DMS114 treated with DMSO at 0.1 percent for 48 hours (cell line): ENCODE measurements around the gene KCTD5.
"Not testable (repeated sequence)": the region's sequence is repeated elsewhere in the genome, so short reads cannot be mapped to it uniquely, and the experiment has no call there.

Experiments used
- DNase-seq: peaks from one replicate; lab custom pipeline; 2025; ENCODE audit not compliant: unreplicated experiment; lab: John Stamatoyannopoulos, UW

The KCTD5 gene

GRCh38 chr16:2671741-2672140 lies 10.6 kb upstream of the KCTD5 start:
- no peak for DNase-seq

GRCh38 chr16:2673066-2673999 lies 9.0 kb upstream of the KCTD5 start:
- peak; percentile 76 for DNase-seq

DNA sequence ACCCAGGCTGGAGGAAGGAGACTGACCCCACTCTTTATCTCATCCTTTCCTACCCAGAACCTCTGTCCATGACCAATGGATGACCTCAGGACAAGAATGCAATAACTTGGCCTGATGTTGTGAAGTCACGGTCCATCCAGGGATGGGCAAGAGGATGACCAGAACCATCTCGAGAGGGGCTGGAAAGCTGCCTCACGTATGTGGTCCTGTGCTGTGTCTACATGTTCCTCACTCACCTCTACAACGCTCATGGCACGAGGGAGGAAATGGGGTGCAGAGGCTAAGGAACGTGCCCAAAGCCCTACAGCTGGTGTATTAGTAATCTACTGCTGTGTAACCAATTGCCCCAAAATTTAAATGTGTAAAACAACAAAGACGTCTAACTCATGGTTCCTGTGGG lies 7.3 kb upstream of the KCTD5 start:
- DNase-seq = no peak

- DNase-seq = no peak
Observed at GRCh38 chr16:2675714-2676113, 6.6 kb upstream of the KCTD5 start.

GRCh38 chr16:2676937-2677336 lies 5.4 kb upstream of the KCTD5 start:
- DNase-seq = not testable (repeated sequence)

DNA sequence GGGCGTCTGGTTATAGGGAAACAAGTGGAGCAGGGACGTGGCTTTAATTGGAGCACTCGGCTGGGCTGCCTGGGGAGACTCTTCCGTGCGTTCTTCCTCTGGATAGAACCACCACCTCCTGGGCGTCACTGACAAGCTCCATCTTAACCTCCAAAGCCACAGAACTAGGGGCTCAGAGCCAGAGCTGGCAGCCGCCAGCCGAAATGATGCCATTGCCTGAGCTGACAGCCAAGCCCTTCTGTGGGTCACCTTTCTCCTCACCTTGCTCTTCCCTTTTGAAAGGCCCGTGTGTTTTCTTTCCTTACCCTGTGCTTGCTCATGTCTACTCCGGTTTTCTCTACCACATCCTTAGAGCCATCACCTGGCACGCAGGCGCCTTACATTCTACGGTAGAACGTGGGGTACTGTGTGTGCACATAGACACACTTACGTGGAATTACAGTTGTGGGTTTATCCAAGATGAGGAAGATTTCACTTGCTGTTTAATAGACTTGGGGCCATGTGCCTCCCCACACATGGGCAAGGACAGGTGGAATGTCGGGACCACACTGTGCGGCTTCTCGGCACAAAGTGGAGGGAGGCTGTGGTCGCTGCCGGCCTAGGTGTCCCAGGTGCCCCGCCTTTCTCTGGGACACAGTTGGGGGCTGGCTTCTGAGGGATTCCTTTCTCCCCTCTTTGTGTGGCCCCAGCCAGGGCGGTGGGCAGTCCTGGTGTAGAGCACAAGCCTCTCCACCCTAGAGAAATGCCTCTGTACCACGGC lies 3.9 kb upstream of the KCTD5 start:
- DNase-seq = not testable (repeated sequence)

DNA sequence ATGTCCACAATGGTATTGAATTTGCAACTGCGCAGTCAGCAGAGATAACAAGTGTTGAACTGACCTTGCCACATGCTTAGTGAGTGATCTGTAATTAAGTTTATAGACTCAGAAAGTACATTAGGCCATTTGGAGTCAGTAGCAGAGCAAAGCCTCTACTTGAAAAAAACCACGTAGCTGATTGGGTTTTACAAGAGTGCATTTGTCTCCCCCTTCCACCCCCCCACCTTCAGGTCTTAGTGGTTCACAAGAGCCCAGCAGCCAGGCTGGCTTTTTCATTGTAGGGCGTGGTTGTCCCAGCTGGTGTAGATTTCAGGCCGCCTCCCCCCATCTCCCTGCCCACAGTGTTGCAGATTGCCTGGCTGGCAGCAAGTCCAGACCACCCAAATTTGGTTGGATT lies 2.4 kb upstream of the KCTD5 start:
- not testable (repeated sequence) for DNase-seq

DNA sequence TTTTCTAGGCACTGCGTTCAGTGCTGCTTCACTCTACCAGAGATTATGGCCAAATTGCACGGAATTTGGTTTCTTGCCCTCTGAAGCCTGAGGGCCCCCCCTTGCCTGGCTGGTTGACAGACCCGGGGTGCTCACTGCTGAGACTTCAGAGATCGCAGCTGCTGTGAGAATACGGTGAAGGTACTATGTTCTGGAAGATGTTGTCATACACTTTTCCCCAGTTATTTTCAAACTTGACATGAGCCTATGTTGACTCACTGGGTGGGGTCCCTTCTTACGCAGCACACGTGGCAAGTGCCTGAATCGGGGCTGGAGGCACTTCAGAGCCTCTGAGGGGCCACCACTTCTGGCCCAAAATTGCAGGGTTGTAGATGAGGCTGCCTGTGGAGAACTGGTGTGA lies 2.0 kb upstream of the KCTD5 start:
- DNase-seq = not testable (repeated sequence)

- not testable (repeated sequence) for DNase-seq
Observed at GRCh38 chr16:2683041-2683440, 718 bp downstream of the KCTD5 start.

- DNase-seq = not testable (repeated sequence)
Observed at GRCh38 chr16:2686075-2686474, 3.8 kb downstream of the KCTD5 start.

DNA sequence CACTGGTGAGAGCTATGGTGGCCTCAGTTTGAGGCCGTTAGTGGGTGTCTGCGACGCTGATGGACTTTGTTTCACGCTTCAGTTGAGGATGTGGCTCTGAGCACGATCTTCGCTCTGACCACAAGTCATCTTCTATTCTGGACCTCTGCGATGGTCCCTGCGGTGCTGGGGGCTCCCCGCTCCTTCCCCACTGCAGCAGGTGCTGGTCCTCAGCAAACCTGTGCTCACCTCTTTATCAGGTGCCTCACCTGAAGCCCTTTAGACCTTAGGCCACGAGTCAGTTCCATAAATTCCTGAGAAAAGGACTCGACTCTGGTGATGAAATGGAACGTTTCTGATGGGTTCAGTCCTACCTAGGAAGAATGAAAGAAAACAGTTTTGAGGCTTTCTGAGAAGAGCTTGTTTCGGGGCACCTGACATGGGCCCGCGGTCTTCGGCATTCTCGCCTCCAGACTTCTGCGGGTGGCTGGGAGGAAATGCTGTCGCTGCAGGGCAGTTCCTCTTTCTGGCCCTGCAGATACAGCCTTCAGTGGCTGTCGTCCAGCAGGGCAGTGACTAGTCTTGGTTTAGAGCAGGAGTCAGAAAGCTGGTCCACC lies 4.7 kb downstream of the KCTD5 start:
- no peak for DNase-seq

GRCh38 chr16:2687531-2688308 lies 5.4 kb downstream of the KCTD5 start:
- DNase-seq = no peak

DNA sequence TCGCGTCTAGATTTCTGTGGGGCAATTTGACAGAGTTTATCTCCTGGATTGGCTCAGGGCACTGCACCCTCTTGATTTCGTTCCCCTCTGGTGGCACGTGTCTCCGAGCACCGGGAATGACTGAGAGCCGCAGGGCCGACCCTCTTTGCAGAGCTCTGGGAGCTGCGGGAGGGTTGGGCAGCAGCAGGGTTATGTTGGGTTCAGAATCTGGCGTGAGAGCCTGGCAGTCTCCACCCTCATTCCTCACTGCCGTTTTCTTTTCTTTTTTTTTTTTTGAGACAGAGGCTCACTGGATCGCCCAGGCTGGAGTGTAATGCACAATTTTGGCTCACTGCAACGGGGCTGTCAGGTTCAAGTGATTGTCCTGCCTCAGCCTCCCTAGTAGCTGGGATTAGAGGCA lies 7.1 kb downstream of the KCTD5 start:
- not testable (repeated sequence) for DNase-seq

- no peak for DNase-seq
Observed at GRCh38 chr16:2689968-2690801, 7.9 kb downstream of the KCTD5 start.

- DNase-seq = no peak
Observed at GRCh38 chr16:2690852-2691251, 8.5 kb downstream of the KCTD5 start.

DNA sequence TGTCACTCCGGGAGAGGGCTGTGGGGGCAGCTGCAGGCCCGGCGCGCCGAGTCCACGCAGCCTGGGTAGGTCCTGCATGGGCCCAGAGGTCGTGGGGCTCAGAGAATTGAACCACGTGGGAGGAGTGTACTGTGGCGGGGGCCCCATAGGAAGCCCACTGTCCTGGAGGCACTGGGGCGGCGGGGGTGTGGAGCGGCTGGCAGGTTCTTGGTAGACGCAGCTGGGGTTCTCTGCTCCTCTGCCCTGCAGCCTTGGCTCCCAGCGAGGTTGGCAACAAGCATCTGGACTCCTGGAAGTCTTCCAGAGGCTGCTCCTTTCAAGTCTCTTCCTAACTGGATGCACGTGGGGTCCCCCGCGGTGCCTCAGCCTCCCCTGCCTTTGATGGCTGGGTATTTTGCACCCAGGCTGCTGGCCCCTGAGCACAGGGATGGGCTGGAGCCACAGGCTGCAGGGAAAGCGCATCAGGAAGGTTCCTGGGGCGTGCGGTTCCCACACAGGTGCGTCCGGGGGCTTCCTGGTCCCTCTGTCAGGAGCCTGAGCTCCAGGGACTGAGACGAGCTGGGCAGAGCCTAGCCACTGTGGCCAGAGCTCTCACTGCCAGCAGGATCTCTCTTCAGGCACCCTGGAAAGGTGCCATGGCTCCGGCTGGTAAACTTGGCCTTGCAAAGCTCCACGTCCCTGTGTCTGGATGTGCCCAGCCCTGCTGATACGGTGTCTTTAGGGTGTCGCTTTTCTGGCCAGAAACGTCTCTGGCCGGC lies 9.3 kb downstream of the KCTD5 start:
- DNase-seq = no peak

GRCh38 chr16:2692251-2692947 lies 10.1 kb downstream of the KCTD5 start:
- no peak for DNase-seq

DNA sequence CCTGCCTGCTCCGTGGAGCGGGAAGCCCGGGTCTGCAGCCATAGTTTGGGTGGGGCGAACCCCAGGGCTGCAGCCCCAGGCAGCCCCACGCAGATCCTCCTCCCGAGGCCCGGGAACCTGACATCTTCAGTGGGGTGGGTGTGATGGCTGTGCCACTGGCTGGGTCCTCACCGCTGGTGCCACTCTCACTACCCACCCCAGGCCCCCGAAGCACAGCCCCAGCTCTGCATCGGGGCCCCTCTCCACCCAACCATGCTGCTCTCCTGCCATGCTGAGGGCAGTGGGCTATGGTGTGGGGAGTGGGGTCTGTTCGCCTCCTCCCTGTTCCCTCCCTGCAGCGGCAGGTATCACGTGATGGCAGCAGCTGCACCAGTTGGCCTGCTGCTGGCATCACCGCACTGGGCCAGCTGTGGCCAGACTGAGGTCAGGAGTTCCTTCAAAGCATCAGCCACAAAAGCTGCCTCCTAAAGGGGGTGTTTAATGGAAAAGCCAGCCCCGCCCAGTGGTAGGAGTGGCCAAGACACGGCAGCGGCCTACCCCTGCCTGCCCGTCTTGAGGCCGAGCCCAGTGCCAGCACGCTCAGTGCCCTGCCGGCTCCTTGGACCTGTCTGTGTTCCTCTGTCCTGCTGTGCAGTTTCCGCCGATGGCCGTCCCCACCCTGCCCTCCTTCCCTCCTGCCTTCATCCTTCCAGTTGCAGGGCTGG lies 10.8 kb downstream of the KCTD5 start:
- no peak for DNase-seq
